ENCODE data around the gene CTBP1. TPM values are rescaled to one million over a fixed set of nuclear protein-coding genes. Genes with fewer than 3 reads are reported as not detected.

The CTBP1 gene
- total and polyA plus RNA-seq, 2 of the 8 experiments (the other 6 are each of a cell fraction or from before 2014, with no cell fraction given), result 128 to 185 TPM

GRCh38 chr4:1230316-1230715 is 18.6 kb downstream of the CTBP1 start:
- no peaks in the 10 kb centered on the region; a peak in 1 of 4 replicates for H3K79me2 ChIP-seq (ENCODE audit: control insufficient read depth in 1 of 2, insufficient read depth in 2 of 2, low read length in 2 of 2)
- H3K9me3 ChIP-seq (ENCODE audit: insufficient read depth in 2 of 2, low read depth in 1 of 2, low read length in 1 of 2), result no peaks in the 10 kb centered on the region
- no peak for FAIRE-seq
- TF ChIP-seq EP300 (IDR thresholded peaks at IDR 0.05; ENCODE audit: borderline replicate concordance in 1 of 2, low read depth in 2 of 2, low read length in 2 of 2) (no peak), CTCF (IDR thresholded peaks at IDR 0.05; ENCODE audit: control extremely low read depth in 1 of 3, insufficient read depth in 1 of 3, low read depth in 1 of 3, low read length in 3 of 3) (no peak), RNF2 (IDR thresholded peaks at IDR 0.05; ENCODE audit: borderline replicate concordance, low read depth, low read length, missing control alignments, poor library complexity, severe bottlenecking) (no peak), CREB1 (IDR thresholded peaks at IDR 0.05) (no peak), RAD21 (IDR thresholded peaks at IDR 0.05 in 1 of 2, conservative IDR thresholded peaks at IDR 0.05 in 1 of 2; ENCODE audit: low read depth in 2 of 2, low read length in 2 of 2) (no peak), BRCA1 (IDR thresholded peaks at IDR 0.05; ENCODE audit: low read depth, low read length) (no peak), HDAC6 (IDR thresholded peaks at IDR 0.05; ENCODE audit: low read depth, low read length) (no peak), HDAC2 (IDR thresholded peaks at IDR 0.05; ENCODE audit: borderline replicate concordance in 1 of 2, low read depth in 2 of 2, low read length in 2 of 2) (no peak), YY1 (IDR thresholded peaks at IDR 0.05; ENCODE audit: low read depth, low read length) (no peak), CEBPB (IDR thresholded peaks at IDR 0.05; ENCODE audit: low read depth, low read length) (no peak), CBX8 (IDR thresholded peaks at IDR 0.05; ENCODE audit: borderline replicate concordance, low read depth, low read length) (no peak)

More at GRCh38 chr4:1230316-1230715, 18.6 kb downstream of the CTBP1 start:
- Histone ChIP-seq H3K4me3 (ENCODE audit: extremely low read depth in 1 of 4, insufficient read depth in 2 of 4, low read depth in 3 of 4, low read length in 4 of 4) (no peak overlapping the region), H3K9ac (replicated peaks in 1 of 4; ENCODE audit: extremely low read depth in 1 of 4, low read depth in 3 of 4, low read length in 3 of 4) (no peak overlapping the region), H2BK120ac (replicated peaks; ENCODE audit: low read depth, low read length) (no peak overlapping the region), H3K23me2 (ENCODE audit: low read depth, low read length) (no peaks in the 10 kb centered on the region), H3K4me1 (replicated peaks in 1 of 4; ENCODE audit: control insufficient read depth in 3 of 4, insufficient read depth in 4 of 4, low read length in 3 of 4) (no peaks in the 10 kb centered on the region), H3K27ac (ENCODE audit: low read depth, low read length) (no peak overlapping the region), H2AK5ac (ENCODE audit: low read depth, low read length) (no peak overlapping the region), H3K18ac (ENCODE audit: extremely low read depth, low read length) (no peak overlapping the region), H3K27me3 (replicated peaks in 1 of 4; ENCODE audit: control insufficient read depth in 3 of 4, extremely low read depth in 1 of 4, insufficient read depth in 3 of 4, low read length in 3 of 4) (no peaks in the 10 kb centered on the region), H3K79me1 (ENCODE audit: low read depth, low read length) (peaks cover 9% of the 10 kb centered on the region), H2AFZ (ENCODE audit: low read length) (no peak overlapping the region), H2BK20ac (ENCODE audit: low read length) (no peak overlapping the region), H3K56ac (replicated peaks; ENCODE audit: insufficient read length, low read depth, low read length) (no peak overlapping the region), H3K23ac (ENCODE audit: insufficient read length) (no peak overlapping the region), H4K91ac (replicated peaks; ENCODE audit: insufficient read length, low read length) (no peak overlapping the region), H2BK5ac (ENCODE audit: low read depth, low read length) (0 out of 2 replicates have a peak overlapping the region, but pooled peaks have one; percentile 16), H3K14ac (ENCODE audit: insufficient read length) (no peak overlapping the region), H2BK15ac (ENCODE audit: low read length) (no peak overlapping the region), H4K20me1 (replicated peaks in 1 of 2; ENCODE audit: control insufficient read depth in 1 of 2, insufficient read depth in 2 of 2, low read length in 2 of 2) (peaks cover 5 to 22% of the 10 kb centered on the region in 2 experiments), H3K4me2 (ENCODE audit: insufficient read depth in 1 of 2, low read depth in 2 of 2, low read length in 2 of 2) (no peak overlapping the region), H2BK12ac (ENCODE audit: low read depth, low read length) (no peak overlapping the region), H3K4ac (replicated peaks; ENCODE audit: insufficient read length, low read depth, low read length) (no peak overlapping the region), H4K8ac (ENCODE audit: extremely low read depth, insufficient read depth, low read length) (0 out of 2 replicates have a peak overlapping the region, but pooled peaks have one; percentile 25), H3K36me3 (ENCODE audit: control insufficient read depth in 2 of 4, insufficient read depth in 4 of 4, low read length in 3 of 4) (peaks cover 7 to 62% (median 24%) of the 10 kb centered on the region in 4 experiments; a peak in 7 of 8 replicates), H4K5ac (ENCODE audit: insufficient read length, low read depth, low read length) (no peak overlapping the region)
- ChIA-PET POLR2A (ENCODE audit: partially characterized antibody) (no interaction called here), CTCF (ENCODE audit: partially characterized antibody) (no interaction called here)
- 94% methylated on average over 21 of the region's 22 CpGs; no CpG with 5 or more reads in 1 of the 2 experiments for WGBS, 2 experiments (ENCODE audit: extremely low coverage in 1 of 2, insufficient coverage in 1 of 2, insufficient read length in 1 of 2, insufficient replicate concordance in 2 of 2, low coverage in 1 of 2, low lambda C conversion rate in 2 of 2, missing lambda C conversion rate in 1 of 2)
- DNase-seq (ENCODE audit: low read depth in 1 of 2, low spot score in 2 of 2), result no peak
